Measurements from ENCODE around the gene MAN1C1. TPM values are rescaled to one million over a fixed set of nuclear protein-coding genes. Genes with fewer than 3 reads are reported as not detected.
A peak's percentile ranks its signal among the peaks of the same experiment; 100 is the strongest.

Gene MAN1C1
- total and polyA plus RNA-seq, 4 donors: 4.6 to 14.7 (median 13.1) TPM

DNA sequence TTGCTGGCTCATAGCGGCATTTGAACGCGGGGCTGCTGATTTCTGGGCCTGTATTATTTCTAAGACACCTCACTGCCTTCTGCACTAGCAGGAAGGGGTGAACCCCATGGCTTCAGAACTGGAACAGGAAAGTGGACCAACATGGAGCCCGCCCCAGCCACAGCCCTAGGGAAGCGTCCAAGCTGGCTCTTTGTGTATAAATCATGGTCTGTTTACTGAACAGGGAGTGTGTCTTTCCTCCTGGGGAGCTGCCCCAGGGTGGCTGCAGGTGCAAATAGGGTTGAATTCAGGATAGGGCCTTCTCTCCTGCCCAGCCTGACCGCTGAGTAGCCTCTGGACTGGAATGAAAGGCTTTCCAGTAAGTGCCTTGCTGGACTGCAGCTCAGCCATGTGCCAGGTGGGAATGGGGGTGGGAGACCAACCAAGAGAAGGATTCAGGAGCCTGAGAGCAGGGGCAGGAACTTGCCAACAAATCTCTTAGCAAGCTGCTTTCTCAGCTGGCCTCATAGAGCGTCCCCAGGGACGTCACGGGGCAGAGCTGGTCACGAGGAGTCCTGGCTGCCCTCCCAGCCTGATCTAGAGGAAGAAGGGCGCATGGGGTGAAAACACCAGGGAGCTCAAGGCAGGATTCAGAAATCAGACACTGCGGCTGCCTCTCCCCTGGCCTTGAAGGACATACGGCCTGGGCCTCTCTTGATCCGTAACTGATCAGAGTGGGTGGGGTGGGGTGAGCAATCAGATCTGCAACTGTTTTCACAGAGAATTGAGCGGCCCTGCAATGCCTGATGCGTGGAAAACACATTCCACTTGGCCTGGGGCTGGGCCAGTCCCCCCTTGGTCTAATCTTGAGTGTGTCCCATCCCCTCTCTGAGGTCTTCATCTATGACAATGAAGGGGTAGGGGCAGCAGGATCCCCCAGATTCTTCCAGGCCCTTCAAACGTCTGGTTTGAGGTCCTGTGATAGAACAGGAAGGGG is 126.9 kb downstream of the MAN1C1 start:
- no peak overlapping the region for H3K4me3 ChIP-seq
- H3K36me3 ChIP-seq (ENCODE audit: control insufficient read depth in 4 of 4, insufficient read depth in 4 of 4, low read length in 4 of 4): no peaks in the 10 kb centered on the region
- peak; percentile 44 to 78 (median 59) for DNase-seq
- ATAC-seq (ENCODE audit: insufficient read depth, low FRiP score): peak; percentile 41
- no peak overlapping the region for H3K9ac ChIP-seq (ENCODE audit: insufficient read depth in 1 of 2, low read length in 2 of 2)
- no peak for TF ChIP-seq CTCF (IDR thresholded peaks at IDR 0.05; ENCODE audit: control extremely low read depth, extremely low read depth)
- H3K27ac ChIP-seq (ENCODE audit: low read depth in 1 of 2, low read length in 1 of 2): peak overlapping the region; percentile 76 to 93
- WGBS, 2 donors: 61 to 74% methylated on average over 17 of the region's 17 CpGs
- peaks cover 0 to 3% (median 0%) of the 10 kb centered on the region in 4 donors for H3K9me3 ChIP-seq (ENCODE audit: control insufficient read depth in 4 of 4, insufficient read depth in 3 of 4, low read length in 3 of 4)
- H3K27me3 ChIP-seq (ENCODE audit: control insufficient read depth in 3 of 3, insufficient read depth in 3 of 3, low read length in 2 of 3): no peaks in the 10 kb centered on the region
- peaks cover 5 to 16% (median 11%) of the 10 kb centered on the region in 5 donors for H3K4me1 ChIP-seq (ENCODE audit: control insufficient read depth in 5 of 5, insufficient read depth in 5 of 5, low read length in 5 of 5)

DNA sequence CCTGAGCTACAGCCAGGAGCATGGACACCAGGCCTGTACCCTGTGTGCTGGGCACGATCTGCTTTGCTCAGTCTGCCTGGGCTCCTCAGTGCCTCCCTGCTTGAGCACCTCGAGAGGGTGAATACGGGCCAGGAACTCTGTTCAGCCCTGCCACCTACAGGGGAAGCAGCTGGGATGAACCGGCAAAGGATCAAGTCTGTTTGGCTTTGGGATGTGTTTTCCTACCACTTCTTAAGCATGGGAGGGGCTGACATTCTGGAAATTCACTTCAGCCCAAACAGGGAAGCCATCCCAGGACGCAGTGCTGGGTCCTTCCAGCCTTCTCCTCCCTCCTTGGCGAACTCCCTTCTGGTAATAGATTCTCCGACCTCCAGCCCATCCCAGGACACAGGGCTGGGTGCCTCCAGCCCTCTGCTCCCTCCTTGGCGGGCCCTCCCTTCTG is 127.6 kb downstream of the MAN1C1 start:
- Histone ChIP-seq H3K4me1 (ENCODE audit: control insufficient read depth in 5 of 5, insufficient read depth in 5 of 5, low read length in 5 of 5) (peaks cover 5 to 18% (median 11%) of the 10 kb centered on the region in 5 donors), H3K27ac (ENCODE audit: low read depth in 1 of 2, low read length in 1 of 2) (peak overlapping the region; percentile 76 to 93), H3K9me3 (ENCODE audit: control insufficient read depth in 4 of 4, insufficient read depth in 3 of 4, low read length in 3 of 4) (no peaks in the 10 kb centered on the region), H3K4me3 (no peak overlapping the region), H3K9ac (ENCODE audit: insufficient read depth in 1 of 2, low read length in 2 of 2) (no peak overlapping the region), H3K36me3 (ENCODE audit: control insufficient read depth in 4 of 4, insufficient read depth in 4 of 4, low read length in 4 of 4) (no peaks in the 10 kb centered on the region), H3K27me3 (ENCODE audit: control insufficient read depth in 3 of 3, insufficient read depth in 3 of 3, low read length in 2 of 3) (no peaks in the 10 kb centered on the region)
- 41 to 66% methylated on average over 8 of the region's 8 CpGs for WGBS, 2 donors
- TF ChIP-seq CTCF (IDR thresholded peaks at IDR 0.05; ENCODE audit: control extremely low read depth, extremely low read depth): peak; percentile 12
- peak; percentile 48 to 66 (median 50) for DNase-seq
- ATAC-seq (ENCODE audit: insufficient read depth, low FRiP score): peak; percentile 71

GRCh38 chr1:25744636-25745425 is 128.2 kb downstream of the MAN1C1 start:
- no peaks in the 10 kb centered on the region for H3K27me3 ChIP-seq (ENCODE audit: control insufficient read depth in 3 of 3, insufficient read depth in 3 of 3, low read length in 2 of 3)
- TF ChIP-seq CTCF (IDR thresholded peaks at IDR 0.05; ENCODE audit: control extremely low read depth, extremely low read depth): no peak
- WGBS, 2 donors: 85 to 97% methylated on average over 8 of the region's 8 CpGs
- peak overlapping the region; percentile 76 to 93 for H3K27ac ChIP-seq (ENCODE audit: low read depth in 1 of 2, low read length in 1 of 2)
- DNase-seq (no peak), ATAC-seq (ENCODE audit: insufficient read depth, low FRiP score) (no peak)
- H3K9ac ChIP-seq (ENCODE audit: insufficient read depth in 1 of 2, low read length in 2 of 2): no peak overlapping the region
- H3K9me3 ChIP-seq (ENCODE audit: control insufficient read depth in 4 of 4, insufficient read depth in 3 of 4, low read length in 3 of 4): no peaks in the 10 kb centered on the region
- peaks cover 5 to 20% (median 11%) of the 10 kb centered on the region in 5 donors for H3K4me1 ChIP-seq (ENCODE audit: control insufficient read depth in 5 of 5, insufficient read depth in 5 of 5, low read length in 5 of 5)
- H3K36me3 ChIP-seq (ENCODE audit: control insufficient read depth in 4 of 4, insufficient read depth in 4 of 4, low read length in 4 of 4): peaks cover 0 to 3% (median 0%) of the 10 kb centered on the region in 4 donors
- no peak overlapping the region for H3K4me3 ChIP-seq
